Measurements from ENCODE around the gene IL17RE.
"Not testable (repeated sequence)": the region's sequence is repeated elsewhere in the genome, so short reads cannot be mapped to it uniquely, and the experiment has no call there.

Gene IL17RE

GRCh38 chr3:9881441-9881840, 21.2 kb upstream of the IL17RE start:
- no peak for DNase-seq (ENCODE audit: low read depth, low spot score)

DNA sequence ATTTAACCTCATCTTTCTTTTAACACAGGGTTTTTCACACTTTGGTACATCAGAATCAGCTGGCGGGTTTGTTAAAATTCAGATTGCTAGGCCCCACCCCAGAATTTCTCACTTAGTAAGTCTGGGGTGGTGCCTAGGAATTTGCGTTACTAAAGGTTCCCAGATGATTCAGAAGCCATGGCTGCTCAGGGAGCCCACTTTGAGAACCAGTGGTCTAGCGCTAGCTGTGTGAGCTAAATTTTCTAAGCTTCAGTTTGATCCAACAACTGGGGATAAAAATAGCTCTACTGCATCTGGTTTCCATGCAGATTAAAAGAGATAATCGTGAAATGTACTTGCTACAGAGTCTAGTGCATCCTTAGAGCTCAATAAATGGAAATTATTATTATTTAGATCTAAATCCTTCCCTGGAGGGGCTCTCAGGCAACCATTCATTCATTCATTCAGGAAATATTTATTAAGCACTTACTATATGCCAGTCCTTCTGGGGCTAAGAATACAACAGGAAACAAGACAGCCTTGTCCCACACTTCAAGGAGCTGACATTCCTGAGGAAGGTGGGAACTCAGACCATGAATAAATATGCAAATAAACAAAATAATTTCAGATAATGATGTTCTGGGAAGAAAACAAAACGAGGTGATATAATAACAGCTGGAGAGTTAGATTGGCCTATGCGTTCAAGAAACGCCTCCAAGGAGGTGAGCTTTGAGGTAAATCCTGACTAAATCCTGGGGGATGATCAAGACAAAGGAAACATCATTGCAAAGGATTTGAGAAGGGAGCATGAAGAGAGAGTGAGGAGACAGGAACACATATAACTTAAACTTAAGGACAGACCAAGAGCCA, 18.7 kb upstream of the IL17RE start:
- peak; percentile 21 for DNase-seq (ENCODE audit: low read depth, low spot score)

GRCh38 chr3:9884555-9885165, 18.0 kb upstream of the IL17RE start:
- peak; percentile 87 for DNase-seq (ENCODE audit: low read depth, low spot score)

GRCh38 chr3:9886328-9886727, 16.3 kb upstream of the IL17RE start:
- no peak for DNase-seq (ENCODE audit: low read depth, low spot score)

- no peak for DNase-seq (ENCODE audit: low read depth, low spot score)
Observed at GRCh38 chr3:9887480-9887879, 15.2 kb upstream of the IL17RE start.

DNA sequence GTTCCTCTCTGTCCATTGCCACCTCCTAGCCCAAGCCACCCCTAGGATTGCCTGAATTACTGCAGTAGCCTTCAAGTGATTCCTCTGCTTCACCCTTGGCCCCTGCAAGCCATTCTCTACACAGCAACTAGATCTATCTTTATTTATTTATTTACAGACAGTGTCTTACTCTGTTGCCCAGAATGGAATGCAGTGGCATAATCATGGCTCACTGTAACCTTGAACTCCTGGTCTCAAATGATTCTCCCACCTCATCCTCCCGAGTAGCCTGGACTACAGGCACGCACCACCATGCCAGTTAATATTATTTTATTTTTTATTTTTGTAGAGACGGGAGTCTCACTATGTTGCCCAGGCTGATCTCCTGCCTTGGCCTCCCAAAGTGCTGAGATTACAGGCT, 14.1 kb upstream of the IL17RE start:
- no peak for DNase-seq (ENCODE audit: low read depth, low spot score)

GRCh38 chr3:9889405-9889804, 13.2 kb upstream of the IL17RE start:
- DNase-seq (ENCODE audit: low read depth, low spot score): no peak

GRCh38 chr3:9890249-9891071, 12.2 kb upstream of the IL17RE start, which contains the start of gene JAGN1:
TSS of gene JAGN1 (plus strand) at chr3:9890610. CDS start at chr3:9890723, 113 bp downstream.
- DNase-seq (ENCODE audit: low read depth, low spot score): peak; percentile 91

GRCh38 chr3:9891072-9891622, 11.5 kb upstream of the IL17RE start:
- DNase-seq (ENCODE audit: low read depth, low spot score): no peak

DNA sequence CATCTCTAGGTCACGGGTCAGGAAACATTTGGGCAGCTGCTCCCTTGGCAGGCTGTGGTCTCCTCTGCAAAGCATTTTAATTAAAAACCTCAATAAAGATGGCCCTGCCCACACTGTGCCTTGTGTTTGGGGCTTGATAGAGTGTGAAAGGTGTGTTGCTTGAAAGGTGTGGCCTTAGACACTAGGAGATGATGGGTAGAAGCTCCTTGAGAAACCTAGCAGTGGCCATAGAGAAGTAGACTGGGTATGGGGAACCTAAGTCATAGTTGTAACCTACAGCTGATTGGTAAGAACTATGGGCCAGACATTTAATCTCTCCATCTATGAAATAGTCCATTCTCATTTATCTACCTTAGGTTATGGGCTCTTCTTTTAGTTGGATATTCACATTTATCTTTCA, 8.9 kb upstream of the IL17RE start:
- DNase-seq (ENCODE audit: low read depth, low spot score): no peak

DNA sequence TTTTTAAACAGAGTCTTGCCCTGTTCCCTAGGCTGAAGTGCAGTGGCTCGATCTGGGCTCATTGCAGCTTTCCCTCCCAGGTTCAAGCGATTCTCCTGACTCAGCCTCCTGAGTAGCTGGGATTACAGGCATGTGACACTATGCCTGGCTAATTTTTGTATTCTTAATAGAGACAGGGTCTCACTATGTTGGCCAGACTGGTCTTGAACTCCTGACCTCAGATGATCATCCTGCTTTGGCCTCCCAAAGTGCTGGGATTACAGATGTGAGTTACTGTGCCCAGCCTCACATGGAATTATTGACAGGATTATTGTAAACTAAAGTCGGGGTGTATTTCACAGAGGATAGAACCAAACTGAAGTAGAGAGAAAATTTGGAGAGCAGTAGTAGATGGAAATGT, 6.9 kb upstream of the IL17RE start:
- DNase-seq (ENCODE audit: low read depth, low spot score): not testable (repeated sequence)

DNA sequence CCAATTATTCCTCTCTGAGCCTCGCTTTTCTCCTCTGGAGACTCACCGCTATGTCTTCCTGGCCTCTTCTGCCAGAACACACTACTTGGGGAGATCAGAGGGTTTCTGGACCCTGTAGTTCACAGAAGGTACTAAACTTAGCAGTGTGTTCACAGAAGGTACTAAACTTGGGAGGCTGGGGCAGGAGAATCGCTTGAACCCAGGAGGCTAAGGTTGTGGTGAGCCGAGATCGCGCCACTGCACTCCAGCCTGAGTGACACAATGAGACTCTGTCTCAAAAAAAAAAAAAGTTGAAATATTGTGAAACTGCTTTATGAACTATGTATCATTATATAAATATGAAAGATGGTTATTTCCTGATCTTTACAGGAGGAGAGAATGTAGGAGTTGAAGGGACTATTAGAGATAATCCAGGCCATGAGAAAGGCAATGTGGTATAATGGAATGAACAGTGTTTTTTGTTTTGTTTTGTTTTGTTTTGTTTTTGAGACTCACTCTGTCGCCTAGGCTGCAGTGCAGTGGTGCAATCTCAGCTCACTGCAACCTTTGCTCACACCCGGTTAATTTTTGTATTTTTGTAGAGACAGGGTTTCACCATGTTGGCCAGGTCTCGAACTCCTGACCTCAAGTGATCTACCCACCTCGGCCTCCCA, 5.8 kb upstream of the IL17RE start:
- DNase-seq (ENCODE audit: low read depth, low spot score): not testable (repeated sequence)

DNA sequence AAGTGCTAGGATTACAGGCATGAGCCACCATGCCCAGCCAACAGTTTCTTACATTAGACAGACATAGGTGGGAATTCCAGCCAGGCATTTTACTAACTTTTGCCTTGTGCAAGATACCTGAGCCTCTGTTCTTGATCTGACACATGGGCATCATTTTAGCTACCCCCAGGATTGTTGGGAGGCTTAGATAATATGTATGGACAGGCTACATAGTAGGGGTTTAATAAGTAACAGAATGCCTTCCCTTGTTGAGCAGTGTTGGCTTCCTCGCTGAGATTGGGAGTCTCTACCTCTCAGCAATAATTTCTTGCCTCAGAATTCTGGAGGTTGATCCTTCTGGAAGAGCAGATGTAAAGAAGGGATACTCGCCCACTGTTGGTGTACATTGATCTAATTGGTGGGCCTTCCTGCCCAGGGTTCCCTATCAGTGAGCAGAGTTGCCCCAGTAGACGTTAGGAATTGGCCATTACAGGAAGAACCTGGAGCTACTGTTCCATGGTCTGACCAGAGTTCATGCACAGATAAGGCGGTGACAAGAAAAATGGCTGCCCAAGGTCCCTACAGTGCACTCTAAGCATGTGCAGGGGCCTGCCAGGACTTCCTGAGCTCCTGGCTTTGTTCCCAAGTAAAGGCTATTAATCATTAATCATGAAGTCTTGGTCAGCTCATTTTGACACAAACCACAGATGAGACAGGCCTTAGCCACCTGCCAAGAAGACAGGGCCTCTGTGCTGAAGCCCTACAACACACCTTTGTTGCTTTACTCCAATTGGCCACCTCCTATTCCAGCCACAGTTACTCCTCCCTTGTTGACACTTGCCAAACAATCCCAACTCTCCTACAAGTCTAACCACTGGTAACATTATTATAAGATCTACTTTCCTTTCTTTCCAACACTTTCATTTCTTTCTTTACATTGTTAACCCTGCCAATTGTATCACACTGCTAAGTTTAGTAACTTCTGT, 5.0 kb upstream of the IL17RE start:
- DNase-seq (ENCODE audit: low read depth, low spot score): no peak

DNA sequence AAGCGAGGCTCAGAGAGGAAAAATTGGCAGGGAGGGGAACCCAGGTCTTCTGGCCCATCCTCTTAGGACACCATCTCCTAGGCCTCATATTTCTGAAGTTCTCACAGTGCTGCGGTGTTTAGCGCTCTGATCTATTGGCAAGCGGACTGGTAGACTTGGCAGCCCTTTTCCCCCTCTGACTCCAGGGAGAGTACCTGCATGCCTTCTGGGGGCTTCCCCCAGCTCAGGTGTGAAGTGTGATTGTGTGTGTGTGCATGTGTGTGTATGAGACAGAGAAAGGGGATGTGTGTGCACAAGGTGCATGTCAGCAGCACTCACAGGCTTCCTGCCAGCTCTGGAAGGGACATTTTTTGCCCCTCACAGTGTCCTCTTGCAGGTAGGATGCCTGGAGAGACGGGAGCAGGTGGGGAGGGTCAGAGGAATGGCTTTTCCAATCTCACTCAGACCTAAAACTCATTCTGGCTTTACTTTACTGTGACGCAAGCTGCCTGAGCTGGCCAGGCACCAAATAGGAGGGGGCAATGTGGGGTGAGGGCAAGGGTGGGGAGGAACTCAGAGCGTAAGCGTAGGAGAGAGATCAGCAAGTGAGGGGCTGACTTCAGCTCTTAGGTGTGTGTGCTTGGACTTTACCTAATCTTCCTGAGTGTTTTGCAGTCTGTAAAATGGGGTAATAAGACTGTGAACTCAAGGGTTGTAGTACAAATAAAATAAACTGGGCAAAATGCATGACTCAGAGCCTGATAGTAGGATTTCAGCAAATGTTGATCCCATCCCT, 4.0 kb upstream of the IL17RE start:
- DNase-seq (ENCODE audit: low read depth, low spot score): no peak

DNA sequence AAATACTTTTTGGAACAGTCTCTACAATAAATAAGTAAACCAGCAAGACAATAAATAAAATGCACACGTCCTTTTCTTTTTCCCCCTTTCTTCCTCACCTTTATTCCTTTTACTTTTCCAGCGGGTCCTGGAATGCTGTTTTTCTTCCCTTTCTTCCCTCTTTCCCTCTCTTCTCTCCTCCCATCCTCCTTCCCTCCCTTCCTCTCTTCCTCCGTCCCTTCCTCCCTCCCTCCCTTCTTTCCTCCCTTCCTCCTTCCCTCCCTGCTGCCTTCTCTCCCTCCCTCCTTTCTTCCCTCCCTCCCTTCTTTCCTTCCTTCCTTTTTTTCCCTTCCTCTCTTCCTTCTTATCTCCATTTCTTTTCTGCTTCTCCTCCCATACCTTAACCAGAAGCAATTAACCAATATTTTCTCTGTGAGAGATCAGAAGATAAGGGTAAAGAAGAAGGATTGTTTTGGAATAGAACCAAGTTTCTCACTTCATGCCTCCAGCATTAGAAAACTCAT, 3.3 kb upstream of the IL17RE start:
- no peak for DNase-seq (ENCODE audit: low read depth, low spot score)

DNA sequence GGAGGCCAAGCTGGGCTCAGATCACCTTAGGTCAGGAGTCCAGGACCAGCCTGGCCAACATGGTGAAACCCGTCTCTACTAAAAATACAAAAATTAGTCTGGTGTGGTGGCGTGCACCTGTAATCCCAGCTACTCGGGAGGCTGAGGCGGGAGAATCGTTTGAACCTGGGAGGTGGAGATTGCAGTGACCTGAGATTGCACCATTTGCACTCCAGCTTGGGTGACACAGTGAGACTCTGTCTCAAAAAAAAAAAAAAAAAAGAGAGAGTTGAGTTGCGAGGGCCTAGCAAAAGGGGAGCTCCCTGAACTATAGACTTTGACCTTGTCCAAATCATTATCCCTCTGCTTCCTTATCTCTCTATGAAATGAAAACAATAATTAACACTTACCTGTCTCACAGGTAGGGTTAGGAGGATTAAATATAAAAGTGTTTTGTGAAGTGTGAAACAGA, 1.7 kb upstream of the IL17RE start:
- not testable (repeated sequence) for DNase-seq (ENCODE audit: low read depth, low spot score)

GRCh38 chr3:9901967-9902366, 681 bp upstream of the IL17RE start:
- DNase-seq (ENCODE audit: low read depth, low spot score): no peak

DNA sequence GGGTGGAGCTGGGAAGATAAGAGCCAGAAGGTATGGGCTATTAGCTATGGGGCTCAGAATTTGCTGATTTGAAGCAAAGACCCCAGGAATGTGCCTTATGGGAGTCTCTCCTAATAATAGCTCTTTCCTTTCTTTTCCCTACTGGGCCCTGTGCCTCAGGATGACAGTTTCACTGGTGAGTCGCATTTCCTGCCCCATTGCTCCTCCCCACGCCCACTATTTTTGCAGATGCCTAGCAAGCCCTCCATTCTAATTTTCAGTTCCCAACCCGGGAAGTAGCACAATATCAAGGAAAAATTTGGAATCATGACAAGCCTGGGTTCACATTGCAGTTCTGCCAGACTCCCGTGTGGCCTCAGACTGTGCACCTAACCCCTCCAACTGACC, 583 bp downstream of the IL17RE start:
- DNase-seq (ENCODE audit: low read depth, low spot score): no peak

- no peak for DNase-seq (ENCODE audit: low read depth, low spot score)
Observed at GRCh38 chr3:9903904-9904303, 1.3 kb downstream of the IL17RE start.

Data from ELF-1 (cell line).